GM23248 (cell line): Measurements from ENCODE around the gene CTNNA3.

Source experiments
- EZH2 ChIP-seq: fragments of 200-600 bp; sonication (generic); IDR thresholded peaks from 2 replicates; pipeline ENCODE4 v1.6.1; 2018; ENCODE audit warnings: antibody characterized with exemption, mild to moderate bottlenecking; ENCODE audit not compliant: insufficient read depth, poor library complexity, severe bottlenecking
- EZH2phosphoT487 ChIP-seq: fragments of 200-600 bp; sonication (generic); IDR thresholded peaks from 2 replicates; pipeline ENCODE4 v1.6.1; 2018; ENCODE audit warnings: antibody characterized with exemption, moderate library complexity, mild to moderate bottlenecking, low read depth; ENCODE audit not compliant: insufficient read depth

- TF ChIP-seq EZH2phosphoT487, result no peak
- TF ChIP-seq EZH2, result no peak
These were observed 568.6 kb downstream of the CTNNA3 start for GRCh38 chr10:67127441-67127840.
